Rectal smooth muscle tissue (tissue), 1 donor: Measurements from ENCODE around the gene KCNN1.

Experiments used
- H3K27ac ChIP-seq: one replicate; pipeline ENCODE4 v1.7.0; 2013; ENCODE audit warnings: low read depth, low read length, inconsistent platforms
- H3K27me3 ChIP-seq: one replicate; pipeline ENCODE4 v1.7.0; 2013; ENCODE audit warnings: low read length; ENCODE audit not compliant: control insufficient read depth, insufficient read depth
- H3K36me3 ChIP-seq: one replicate; pipeline ENCODE4 v1.7.0; 2013; ENCODE audit warnings: low read length; ENCODE audit not compliant: control insufficient read depth, insufficient read depth
- H3K4me1 ChIP-seq: one replicate; pipeline ENCODE4 v1.7.0; 2013; ENCODE audit warnings: low read length; ENCODE audit not compliant: control insufficient read depth, insufficient read depth
- H3K4me3 ChIP-seq: one replicate; pipeline ENCODE4 v1.7.0; 2013; ENCODE audit warnings: low read length
- H3K9ac ChIP-seq: one replicate; pipeline ENCODE4 v1.7.0; 2013; ENCODE audit warnings: low read length

Gene KCNN1

GRCh38 chr19:17966129-17966483, 801 bp upstream of the KCNN1 start:
- Histone ChIP-seq H3K36me3 (no peaks in the 10 kb centered on the region), H3K27ac (no peak overlapping the region), H3K4me3 (no peak overlapping the region), H3K27me3 (peaks cover 29% of the 10 kb centered on the region), H3K9ac (no peak overlapping the region), H3K4me1 (no peaks in the 10 kb centered on the region)

- Histone ChIP-seq H3K9ac (no peak overlapping the region), H3K4me1 (no peaks in the 10 kb centered on the region), H3K4me3 (peak overlapping the region; percentile 5), H3K36me3 (no peaks in the 10 kb centered on the region), H3K27me3 (peaks cover 27% of the 10 kb centered on the region), H3K27ac (no peak overlapping the region)
Measured at GRCh38 chr19:17967257-17968051, 547 bp downstream of the KCNN1 start.

DNA sequence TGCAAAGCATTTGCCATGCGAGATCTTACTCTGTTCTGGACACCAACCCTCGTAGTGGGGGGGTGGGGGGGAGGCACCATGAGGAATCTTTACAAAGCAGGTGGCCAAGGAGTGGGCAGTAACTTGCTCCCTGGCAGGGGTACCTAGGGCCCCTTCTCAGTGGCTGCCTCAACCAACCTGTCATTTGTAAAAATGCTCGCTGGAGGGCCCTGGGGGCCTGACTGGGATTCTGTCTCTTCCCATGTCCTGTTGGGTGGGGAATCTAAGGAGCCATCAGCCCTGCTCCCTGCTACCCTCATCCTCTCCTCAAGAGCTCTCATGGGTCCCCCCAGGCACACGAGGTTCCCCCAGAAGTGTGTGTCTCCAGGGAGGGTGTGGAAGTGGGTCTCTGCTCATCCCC, 1.5 kb downstream of the KCNN1 start:
- no peaks in the 10 kb centered on the region for H3K4me1 ChIP-seq
- peaks cover 26% of the 10 kb centered on the region for H3K27me3 ChIP-seq
- no peak overlapping the region for H3K9ac ChIP-seq
- no peaks in the 10 kb centered on the region for H3K36me3 ChIP-seq
- H3K27ac ChIP-seq = no peak overlapping the region
- H3K4me3 ChIP-seq = no peak overlapping the region

GRCh38 chr19:17969096-17969792, 2.3 kb downstream of the KCNN1 start:
- Histone ChIP-seq H3K4me1 (no peaks in the 10 kb centered on the region), H3K27ac (no peak overlapping the region), H3K4me3 (no peak overlapping the region), H3K9ac (no peak overlapping the region), H3K27me3 (peaks cover 25% of the 10 kb centered on the region), H3K36me3 (no peaks in the 10 kb centered on the region)

GRCh38 chr19:17972230-17972629, 5.3 kb downstream of the KCNN1 start:
- Histone ChIP-seq H3K27me3 (peaks cover 7% of the 10 kb centered on the region), H3K36me3 (no peaks in the 10 kb centered on the region), H3K9ac (no peak overlapping the region), H3K4me3 (no peak overlapping the region), H3K27ac (no peak overlapping the region), H3K4me1 (no peaks in the 10 kb centered on the region)

DNA sequence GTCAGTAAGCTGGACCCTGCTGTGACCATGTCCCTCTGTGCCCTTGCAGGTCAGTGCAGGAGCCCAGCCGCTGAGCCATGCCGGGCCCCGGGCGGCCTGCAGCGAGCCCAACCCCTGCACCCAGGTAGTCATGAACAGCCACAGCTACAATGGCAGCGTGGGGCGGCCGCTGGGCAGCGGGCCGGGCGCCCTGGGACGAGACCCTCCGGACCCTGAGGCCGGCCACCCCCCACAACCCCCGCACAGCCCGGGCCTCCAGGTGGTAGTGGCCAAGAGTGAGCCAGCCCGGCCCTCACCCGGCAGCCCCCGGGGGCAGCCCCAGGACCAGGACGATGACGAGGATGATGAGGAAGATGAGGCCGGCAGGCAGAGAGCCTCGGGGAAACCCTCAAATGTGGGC, 6.9 kb downstream of the KCNN1 start:
- Histone ChIP-seq H3K27me3 (peaks cover 2% of the 10 kb centered on the region), H3K4me3 (no peak overlapping the region), H3K9ac (no peak overlapping the region), H3K4me1 (no peaks in the 10 kb centered on the region), H3K27ac (no peak overlapping the region), H3K36me3 (no peaks in the 10 kb centered on the region)

DNA sequence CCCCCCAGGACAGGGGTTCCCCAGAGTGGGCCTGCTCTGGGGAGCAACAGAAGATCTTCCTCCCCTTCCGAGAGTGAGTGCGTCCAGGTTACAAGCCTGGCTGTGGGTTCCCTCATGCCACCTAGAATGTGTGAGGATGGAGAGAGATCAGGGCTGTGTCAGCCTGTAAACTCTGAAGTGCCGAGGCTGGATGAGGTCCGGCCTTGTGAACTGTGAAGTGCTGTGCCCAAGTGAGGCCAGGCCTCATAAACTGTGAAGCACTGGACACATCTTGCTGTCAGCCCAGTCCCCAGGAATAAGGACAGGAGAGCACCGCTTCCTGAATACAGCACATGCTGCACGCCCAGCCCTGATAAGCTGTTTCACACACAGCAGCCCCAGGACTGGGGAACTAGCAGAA, 7.6 kb downstream of the KCNN1 start:
- Histone ChIP-seq H3K4me1 (no peaks in the 10 kb centered on the region), H3K9ac (no peak overlapping the region), H3K36me3 (no peaks in the 10 kb centered on the region), H3K27me3 (no peaks in the 10 kb centered on the region), H3K27ac (no peak overlapping the region), H3K4me3 (no peak overlapping the region)

DNA sequence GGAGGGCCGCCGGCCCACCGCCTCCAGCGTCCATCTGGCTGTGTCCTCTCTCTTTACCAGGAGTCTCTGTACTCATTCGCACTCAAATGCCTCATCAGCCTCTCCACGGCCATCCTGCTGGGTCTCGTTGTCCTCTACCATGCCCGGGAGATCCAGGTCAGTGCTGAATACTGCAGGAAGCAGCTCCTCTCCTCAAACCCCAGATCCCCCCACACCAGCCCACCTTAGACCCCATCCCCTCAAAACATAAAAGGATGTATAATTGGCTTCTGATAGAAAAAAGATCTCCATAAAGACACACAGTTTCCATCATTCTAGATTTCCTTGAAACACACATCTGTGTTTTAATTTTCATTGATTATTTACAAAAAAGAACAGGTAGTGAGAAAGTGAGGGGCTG, 8.1 kb downstream of the KCNN1 start:
- Histone ChIP-seq H3K9ac (no peak overlapping the region), H3K36me3 (no peaks in the 10 kb centered on the region), H3K4me3 (no peak overlapping the region), H3K27me3 (no peaks in the 10 kb centered on the region), H3K4me1 (no peaks in the 10 kb centered on the region), H3K27ac (no peak overlapping the region)

GRCh38 chr19:17977021-17977420, 10.1 kb downstream of the KCNN1 start:
- no peaks in the 10 kb centered on the region for H3K27me3 ChIP-seq
- no peak overlapping the region for H3K27ac ChIP-seq
- no peaks in the 10 kb centered on the region for H3K4me1 ChIP-seq
- no peaks in the 10 kb centered on the region for H3K36me3 ChIP-seq
- no peak overlapping the region for H3K4me3 ChIP-seq
- H3K9ac ChIP-seq = no peak overlapping the region

GRCh38 chr19:17977488-17977887, 10.6 kb downstream of the KCNN1 start:
- H3K9ac ChIP-seq = no peak overlapping the region
- H3K27me3 ChIP-seq = no peaks in the 10 kb centered on the region
- H3K27ac ChIP-seq = no peak overlapping the region
- no peaks in the 10 kb centered on the region for H3K36me3 ChIP-seq
- no peak overlapping the region for H3K4me3 ChIP-seq
- H3K4me1 ChIP-seq = no peaks in the 10 kb centered on the region

DNA sequence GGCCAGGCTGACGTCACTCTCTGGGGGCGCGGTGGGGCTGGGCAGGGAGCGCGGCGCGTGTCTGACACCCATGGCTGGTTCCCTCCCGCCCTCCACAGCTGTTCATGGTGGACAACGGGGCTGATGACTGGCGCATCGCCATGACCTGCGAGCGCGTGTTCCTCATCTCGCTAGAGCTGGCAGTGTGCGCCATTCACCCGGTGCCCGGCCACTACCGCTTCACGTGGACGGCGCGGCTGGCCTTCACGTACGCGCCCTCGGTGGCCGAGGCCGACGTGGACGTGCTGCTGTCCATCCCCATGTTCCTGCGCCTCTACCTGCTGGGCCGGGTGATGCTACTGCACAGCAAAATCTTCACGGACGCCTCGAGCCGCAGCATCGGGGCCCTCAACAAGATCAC, 14.7 kb downstream of the KCNN1 start:
- H3K27ac ChIP-seq = no peak overlapping the region
- H3K27me3 ChIP-seq = peaks cover 4% of the 10 kb centered on the region
- no peaks in the 10 kb centered on the region for H3K36me3 ChIP-seq
- no peak overlapping the region for H3K4me3 ChIP-seq
- no peak overlapping the region for H3K9ac ChIP-seq
- H3K4me1 ChIP-seq = no peaks in the 10 kb centered on the region

DNA sequence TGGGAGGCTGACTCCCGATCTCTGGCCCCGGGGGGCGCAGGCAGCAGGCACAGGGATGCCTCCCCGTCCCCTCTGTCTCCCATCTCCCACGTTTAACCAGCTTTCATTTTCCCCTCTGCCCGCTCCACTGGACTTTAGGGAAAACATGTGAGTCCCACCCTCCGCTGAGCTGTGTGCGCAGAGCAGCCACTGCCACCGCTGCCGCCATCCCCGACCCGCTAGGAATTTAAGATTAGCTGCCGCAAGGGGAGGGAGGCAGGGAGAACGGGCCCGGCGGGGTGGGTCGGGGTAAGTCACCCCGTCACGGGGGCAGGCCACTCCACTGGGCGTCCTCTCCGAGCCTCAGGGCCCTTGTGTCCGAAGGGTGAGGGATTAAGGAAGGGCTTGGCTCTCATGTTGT, 15.5 kb downstream of the KCNN1 start:
- H3K4me1 ChIP-seq = no peaks in the 10 kb centered on the region
- no peak overlapping the region for H3K9ac ChIP-seq
- H3K27ac ChIP-seq = no peak overlapping the region
- peaks cover 4% of the 10 kb centered on the region for H3K27me3 ChIP-seq
- H3K4me3 ChIP-seq = no peak overlapping the region
- H3K36me3 ChIP-seq = no peaks in the 10 kb centered on the region
